NCI-H2196 (cell line): ENCODE measurements around the gene ECEL1.

Experiments used
- DNase-seq: peaks from one replicate; lab custom pipeline; 2025; ENCODE audit not compliant: unreplicated experiment; lab: John Stamatoyannopoulos, UW

The ECEL1 gene

GRCh38 chr2:232502511-232502910 is 14.9 kb upstream of the ECEL1 start:
- no peak for DNase-seq

DNA sequence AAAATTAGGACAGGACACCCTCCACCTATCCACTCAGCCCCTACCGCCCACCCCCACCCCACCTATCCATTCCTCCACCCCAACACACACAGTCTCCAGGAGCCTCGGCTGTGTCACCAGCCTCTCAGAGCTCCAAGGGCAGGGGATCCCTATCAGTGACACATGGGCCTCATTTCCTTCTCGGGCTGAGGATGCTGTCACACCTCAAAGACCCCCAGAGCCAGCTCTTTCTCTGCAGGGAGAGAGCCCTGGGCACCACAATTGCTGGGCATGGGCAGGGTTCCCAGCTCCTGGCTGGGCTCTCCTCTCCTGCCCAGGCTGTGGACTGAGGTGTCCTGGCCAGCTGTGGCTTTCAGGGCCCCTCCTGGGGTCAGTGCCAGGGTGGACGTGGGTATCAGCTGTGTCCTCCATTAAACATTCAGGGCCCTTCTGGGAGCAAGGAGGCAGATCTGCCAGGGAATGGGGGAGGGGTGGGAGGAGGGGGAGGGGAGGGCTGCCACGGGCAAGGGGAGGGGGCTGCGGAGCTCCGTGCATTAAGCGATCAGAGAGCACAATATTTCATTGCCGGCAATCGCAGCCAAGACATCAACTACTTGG is 14.3 kb upstream of the ECEL1 start:
- DNase-seq, result no peak

DNA sequence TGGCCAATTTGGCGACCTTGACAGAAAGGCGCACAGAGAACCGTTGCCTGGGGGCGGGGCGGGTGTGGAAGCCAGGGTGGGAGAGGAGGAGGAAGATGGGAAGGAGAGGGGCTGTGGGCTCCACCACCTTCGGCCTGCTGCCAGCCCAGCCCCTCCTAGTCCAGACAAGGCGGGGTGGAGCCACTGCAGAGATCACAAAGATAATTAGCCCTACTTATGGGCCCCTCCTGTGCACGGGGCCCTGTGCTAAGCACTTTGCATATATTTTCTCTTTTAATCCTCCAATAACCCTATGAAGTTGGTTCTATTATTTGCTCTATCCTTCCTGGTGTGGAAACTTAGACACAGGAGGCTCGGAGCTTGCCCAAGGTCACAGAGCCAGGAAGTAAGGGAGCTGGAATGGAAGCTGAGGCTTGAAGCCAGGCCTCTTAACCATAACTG is 13.7 kb upstream of the ECEL1 start:
- DNase-seq, result no peak

DNA sequence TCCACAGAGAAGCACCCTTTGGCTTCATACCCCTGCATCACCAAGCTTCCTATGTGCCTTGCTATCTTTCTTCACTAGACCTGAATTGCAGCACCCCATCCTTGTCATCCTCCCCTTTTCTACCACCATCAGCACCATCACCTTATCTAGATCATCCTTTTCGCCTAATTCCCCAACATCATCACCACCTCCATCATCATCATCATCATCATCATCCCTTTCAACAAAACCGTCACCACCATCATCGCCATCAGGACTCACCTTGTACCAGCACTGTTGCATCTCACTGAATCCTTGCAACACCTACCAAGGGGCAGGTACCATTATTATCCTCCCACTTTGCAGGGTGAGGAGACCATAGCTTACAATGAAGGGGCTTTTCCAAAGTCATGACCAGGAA is 10.8 kb upstream of the ECEL1 start:
- no peak for DNase-seq

DNA sequence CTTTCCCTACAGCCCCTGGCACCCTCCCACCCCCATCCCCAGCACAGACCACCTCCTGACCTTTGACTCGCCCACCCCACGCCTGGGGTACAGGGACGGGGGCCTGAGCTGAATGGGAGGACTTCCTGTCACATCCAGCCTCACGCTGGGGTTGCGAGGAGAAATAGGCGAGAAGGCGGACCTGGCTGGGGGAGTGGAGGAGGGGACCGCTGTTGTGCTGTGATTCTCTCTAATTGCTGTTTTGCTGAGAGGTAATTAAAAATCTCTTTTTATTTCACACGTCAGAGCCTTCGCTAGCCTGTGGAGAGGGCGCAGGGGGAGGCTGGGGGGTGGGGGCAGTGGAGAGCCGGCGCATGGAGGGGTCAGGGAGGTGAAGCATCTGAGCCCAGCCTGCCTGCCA is 9.7 kb upstream of the ECEL1 start:
- no peak for DNase-seq

DNA sequence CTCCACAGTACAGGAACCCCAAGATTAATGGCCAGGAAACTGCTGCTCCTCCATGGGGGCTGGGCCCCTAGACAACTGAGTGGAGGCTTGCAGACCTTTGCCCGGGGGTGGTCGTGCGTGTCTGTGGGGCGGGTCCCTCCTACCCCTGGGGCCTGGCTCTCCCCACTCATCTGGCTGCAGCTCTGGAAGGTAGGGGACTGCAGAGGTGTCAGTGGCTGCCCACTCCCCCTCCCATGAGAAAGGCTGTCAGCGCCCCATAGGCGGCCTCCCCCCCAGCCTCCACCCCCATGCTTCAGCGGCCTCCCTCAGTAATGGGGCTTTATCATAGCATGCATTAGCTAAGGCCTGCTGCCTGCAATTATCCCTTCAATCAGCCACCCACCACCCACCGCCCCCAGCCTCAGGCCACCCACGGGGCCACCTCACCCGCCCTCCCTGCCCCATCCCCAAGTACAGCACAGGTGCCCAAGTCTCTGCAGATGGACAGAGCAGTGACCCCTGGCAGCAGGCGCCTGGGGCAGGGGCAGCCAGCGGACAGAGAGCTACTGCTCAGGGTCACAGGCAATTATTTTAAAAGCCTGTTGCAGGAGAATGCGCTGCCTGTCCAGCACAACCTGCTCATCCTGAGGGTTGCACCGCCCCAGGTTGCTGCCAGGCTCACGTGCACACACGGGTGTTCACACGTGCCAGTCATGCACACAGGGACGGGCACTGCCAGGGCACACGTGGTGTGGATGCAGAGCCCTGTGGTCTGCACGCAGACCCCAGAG is 9.1 kb upstream of the ECEL1 start:
- no peak for DNase-seq

GRCh38 chr2:232495292-232495691 is 7.7 kb upstream of the ECEL1 start:
- no peak for DNase-seq

GRCh38 chr2:232494542-232494941 is 6.9 kb upstream of the ECEL1 start:
- no peak for DNase-seq

DNA sequence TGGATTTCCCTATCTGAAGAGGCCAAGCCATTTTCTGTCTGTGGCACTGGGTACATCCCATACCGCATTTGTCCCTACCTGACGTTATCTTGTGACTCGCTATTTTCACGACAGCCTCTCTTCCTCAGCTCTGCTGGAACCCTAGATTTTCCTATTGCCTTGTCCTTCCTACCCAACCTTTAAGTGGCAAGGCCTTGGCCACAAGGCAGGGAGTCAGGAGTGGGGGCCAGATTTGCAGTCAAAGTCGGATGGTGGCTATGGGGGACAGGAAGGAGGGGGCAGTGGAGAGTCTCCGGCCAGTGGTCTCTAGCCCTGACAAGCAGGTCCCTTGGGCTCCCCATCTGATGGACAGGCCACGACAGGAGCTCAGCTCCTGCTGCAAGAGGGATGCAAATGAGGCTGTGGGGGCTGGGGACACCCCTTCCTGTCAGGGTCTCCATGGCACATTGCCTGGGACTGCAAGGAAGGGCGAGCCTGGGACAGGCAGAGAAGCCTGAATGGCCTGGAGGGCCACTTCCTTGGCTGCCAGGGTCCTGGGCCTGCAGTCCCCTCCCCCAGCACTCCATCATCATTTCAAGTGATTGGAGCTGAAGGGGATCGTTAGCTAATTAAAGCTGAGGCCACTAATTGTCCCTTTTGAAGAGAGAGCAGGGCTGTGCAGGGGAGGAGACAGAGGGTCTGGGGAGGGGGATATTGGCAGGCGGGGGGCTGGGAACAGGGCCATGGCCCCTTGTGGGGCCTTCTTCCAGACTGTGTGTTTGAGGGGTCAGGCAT is 6.3 kb upstream of the ECEL1 start:
- DNase-seq, result no peak

DNA sequence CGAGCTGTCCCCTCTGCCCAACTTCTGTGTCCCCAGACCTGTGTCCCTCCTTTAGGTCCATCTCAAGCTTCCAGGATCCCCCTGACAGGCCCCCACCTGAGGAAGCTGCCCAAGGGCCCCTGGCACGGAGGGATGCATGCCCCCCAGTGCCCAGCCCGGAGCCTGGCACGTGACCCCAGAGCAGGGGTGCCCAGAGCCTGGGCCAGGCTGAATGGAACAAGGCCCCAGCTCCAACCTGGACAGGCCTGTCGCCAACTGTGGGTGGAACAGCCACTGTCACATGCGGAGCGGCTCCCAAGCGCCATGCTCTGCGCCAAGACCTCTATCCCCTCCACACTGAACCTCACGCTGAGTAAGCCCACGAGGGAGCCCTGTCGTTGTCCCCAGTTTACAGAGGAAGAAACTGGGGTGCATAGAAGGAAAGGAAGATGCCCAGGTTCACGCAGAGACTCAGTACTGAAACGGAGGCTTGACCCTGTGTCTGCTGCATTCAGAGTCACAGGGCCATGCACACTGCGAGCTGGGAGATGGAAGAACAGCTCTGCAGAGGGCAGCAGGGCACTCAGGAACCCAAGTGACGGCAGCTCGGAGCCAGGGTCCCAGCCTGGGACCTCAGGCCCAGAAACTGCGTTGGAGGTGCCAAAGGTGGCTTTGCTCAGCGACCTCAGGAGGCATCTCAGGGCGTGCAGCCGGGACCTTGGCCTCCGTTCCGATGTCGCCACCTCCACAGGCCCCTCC is 5.5 kb upstream of the ECEL1 start:
- no peak for DNase-seq

DNA sequence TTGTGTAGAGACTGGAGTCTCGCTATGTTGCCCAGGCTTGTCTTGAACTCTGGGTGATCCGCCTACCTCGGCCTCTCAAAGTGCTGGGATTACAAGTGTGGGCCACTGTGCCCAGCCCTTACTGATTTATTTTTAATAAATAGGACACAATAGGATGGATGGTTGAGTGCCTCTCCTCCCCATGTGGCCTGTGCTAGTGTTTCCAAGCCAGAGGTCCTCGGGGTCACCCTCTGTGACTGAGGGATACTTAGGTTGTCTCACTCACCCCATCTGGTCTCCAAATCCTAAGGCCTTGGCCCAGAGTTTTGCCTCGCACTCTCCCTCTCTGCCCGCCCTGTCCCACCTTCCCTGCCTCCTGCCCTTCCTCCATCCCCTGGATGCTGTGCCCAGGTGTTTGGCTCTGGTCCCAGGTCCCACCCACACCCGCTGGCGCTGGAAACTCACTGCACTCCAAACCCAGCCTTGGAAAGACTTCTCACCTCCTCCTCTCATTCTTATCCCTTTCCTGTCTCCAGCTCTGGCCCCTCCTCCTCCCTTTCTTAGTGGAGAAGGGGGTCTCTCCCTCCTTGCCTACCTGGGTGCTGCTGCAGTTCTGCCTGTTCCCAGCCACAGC is 4.7 kb upstream of the ECEL1 start:
- no peak for DNase-seq

GRCh38 chr2:232491139-232491780 is 3.6 kb upstream of the ECEL1 start:
- DNase-seq, result no peak

GRCh38 chr2:232490221-232491138 is 2.8 kb upstream of the ECEL1 start:
- DNase-seq, result no peak

DNA sequence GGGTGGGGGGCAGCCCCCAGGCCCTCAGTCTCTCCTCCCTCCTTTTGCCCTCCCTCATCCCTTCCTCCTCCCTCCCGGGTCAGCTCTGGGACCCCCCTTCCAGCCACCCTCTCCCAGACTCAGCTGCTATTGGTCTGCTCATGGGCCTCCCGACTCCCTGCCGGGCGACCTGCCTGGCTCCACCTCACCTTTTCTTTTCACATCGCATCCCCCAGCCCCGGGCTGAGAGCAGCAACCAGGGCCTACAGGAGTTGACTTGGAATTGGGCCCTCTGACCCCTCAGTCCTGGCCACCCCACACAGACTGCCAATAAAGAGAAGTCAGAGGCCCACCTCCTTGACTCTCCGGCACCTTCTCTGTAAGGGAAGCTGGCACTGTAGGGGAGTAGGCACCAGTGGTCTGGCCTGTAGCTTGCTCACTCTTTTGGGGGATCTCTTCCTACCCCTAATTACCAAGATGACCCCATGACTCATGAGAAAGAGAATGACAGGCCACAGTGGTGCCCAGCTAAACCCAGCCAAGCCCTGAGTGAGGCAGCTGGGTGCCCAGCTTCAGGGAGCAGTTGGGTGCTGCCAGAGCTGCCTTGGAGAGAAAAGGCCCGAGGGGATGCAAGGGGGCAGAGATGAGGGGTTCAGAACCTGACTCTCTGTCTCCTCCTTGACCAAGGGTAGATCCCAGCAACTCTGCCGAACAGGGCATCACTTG is 2.0 kb upstream of the ECEL1 start:
- no peak for DNase-seq

DNA sequence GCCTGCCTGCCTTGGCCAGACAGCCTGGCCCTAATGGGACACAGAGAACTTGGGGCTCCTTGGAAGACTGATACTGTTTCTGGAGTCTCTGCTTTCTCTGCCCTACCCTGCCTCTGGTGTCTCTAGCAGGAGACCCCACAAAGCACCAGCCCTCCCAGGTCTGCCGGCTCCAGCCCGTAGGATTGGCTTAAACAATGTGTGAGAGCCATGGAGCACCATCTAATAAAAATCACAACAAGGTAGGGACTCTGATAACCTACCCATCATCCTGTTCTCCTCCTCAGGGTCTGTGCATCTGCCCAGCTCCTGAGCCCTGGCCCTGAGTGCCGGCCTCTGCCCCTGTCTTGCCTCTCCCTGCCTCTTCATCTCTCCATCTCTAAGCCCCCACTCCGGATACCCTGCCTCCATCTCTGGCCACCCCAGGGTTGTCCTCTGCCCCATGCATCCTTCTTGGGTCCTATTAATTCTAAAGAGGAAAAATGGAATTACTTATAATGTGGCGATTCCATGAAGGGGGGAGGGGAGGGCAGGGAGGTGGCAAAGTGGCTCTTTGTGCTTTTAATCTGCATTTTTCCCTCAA is 1.2 kb upstream of the ECEL1 start:
- no peak for DNase-seq

DNA sequence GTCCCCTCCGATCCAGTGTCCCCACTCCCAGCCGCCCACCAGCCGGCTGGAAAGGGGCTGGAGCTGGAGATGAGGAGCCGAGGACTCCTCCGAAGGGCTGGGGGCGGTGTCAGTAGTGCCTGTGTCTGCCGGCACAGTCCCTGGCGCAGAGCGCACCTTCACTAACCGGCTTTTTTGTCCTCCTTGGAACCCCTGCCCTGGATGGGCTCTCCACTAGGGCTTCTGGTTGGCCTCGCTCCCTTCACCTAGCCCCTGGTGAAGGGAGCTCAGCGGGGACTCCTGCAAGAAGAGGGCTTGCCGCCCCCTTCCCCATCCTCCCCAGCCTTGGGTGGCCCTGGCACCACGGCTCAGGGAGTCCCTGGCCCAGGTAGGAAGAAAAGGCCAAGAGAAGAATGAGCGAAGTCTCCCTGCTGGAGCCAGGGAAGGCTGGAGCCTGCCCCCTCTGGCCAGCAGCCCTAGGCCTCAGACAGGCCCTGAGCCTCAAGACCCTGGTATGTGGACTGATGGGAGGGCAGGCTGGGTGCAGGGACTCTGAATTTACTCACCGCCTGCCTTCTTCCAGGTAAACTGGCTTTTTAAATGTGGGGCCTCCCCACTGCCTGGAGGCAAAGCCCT is 570 bp upstream of the ECEL1 start:
- no peak for DNase-seq

- DNase-seq, result no peak
Observed at GRCh38 chr2:232486558-232487384, 863 bp downstream of the ECEL1 start.
